ENCODE data around the gene NAXE. TPM values are rescaled to one million over a fixed set of nuclear protein-coding genes. Genes with fewer than 3 reads are reported as not detected.

The NAXE gene
- total RNA-seq, 1 donor from 2014 or later, result 102 TPM

DNA sequence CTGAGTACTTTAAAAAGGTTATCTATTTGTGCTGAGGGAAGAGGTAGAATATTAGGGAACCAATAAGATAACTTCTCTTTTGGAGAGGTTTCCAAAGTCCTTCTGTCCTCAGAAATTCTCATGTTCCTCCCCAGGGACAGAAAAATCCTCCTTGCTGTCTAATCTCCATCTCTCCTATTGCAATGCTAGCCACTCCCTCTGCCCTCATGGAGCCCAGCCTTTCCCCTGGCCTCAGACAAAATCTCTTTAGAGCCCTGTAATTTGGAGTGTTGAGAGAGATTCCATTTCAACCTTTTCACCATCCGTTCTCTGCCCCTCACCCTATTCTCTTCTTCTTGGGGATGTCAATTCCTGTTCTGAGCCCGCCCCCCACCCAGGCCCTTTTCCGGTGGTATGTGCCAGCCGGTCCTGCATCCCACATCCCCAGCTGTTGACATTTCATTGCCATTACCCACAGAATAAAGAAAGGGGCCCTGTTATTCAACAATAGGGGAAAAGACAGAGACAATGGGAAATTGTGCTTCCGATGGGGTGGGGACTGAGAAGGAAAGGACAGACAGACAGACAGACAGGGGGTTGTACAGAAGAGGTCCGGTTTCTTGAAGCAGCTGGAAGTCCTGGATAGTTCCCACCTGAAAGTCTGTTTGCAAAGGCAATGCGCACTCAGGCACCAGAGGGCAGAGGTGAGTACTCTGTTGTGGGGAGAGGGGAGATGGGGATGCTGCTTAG lies 27.4 kb downstream of the NAXE start, which contains the start of gene HAPLN2:
HAPLN2 (plus strand) TSS at position 563 of the 729 bp plus-strand sequence. CDS start 4,076 bp downstream, outside the sequence.
- intact Hi-C loops (cut with micrococcal nuclease), result no loop called here
- H3K36me3 ChIP-seq, result no peaks in the 10 kb centered on the region
- no peak within 1 kb of the TSS for H3K4me3 ChIP-seq
- H3K27ac ChIP-seq (replicated peaks), result peak within 1 kb of the TSS; percentile 27
- TF ChIP-seq, protein P1, sequence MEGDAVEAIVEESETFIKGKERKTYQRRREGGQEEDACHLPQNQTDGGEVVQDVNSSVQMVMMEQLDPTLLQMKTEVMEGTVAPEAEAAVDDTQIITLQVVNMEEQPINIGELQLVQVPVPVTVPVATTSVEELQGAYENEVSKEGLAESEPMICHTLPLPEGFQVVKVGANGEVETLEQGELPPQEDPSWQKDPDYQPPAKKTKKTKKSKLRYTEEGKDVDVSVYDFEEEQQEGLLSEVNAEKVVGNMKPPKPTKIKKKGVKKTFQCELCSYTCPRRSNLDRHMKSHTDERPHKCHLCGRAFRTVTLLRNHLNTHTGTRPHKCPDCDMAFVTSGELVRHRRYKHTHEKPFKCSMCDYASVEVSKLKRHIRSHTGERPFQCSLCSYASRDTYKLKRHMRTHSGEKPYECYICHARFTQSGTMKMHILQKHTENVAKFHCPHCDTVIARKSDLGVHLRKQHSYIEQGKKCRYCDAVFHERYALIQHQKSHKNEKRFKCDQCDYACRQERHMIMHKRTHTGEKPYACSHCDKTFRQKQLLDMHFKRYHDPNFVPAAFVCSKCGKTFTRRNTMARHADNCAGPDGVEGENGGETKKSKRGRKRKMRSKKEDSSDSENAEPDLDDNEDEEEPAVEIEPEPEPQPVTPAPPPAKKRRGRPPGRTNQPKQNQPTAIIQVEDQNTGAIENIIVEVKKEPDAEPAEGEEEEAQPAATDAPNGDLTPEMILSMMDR (IDR thresholded peaks at IDR 0.05; ENCODE audit: borderline replicate concordance), result peak; percentile 44
- H3K9me3 ChIP-seq (replicated peaks), result no peaks in the 10 kb centered on the region
- peaks cover 19% of the 10 kb centered on the region for H3K27me3 ChIP-seq (ENCODE audit: low read depth)
- H3K4me1 ChIP-seq, result peaks cover 37% of the 10 kb centered on the region
- DNase-seq, result no peak

GRCh38 chr1:156619582-156619955 lies 28.0 kb downstream of the NAXE start:
- intact Hi-C loops (cut with micrococcal nuclease), result no loop called here

GRCh38 chr1:156622581-156623297 lies 31.2 kb downstream of the NAXE start:
- intact Hi-C loops (cut with micrococcal nuclease), result no loop called here
- DNase-seq, result no peak
- H3K4me3 ChIP-seq, result no peak overlapping the region
- H3K9me3 ChIP-seq (replicated peaks), result no peaks in the 10 kb centered on the region
- H3K27ac ChIP-seq (replicated peaks), result no peak overlapping the region
- no peaks in the 10 kb centered on the region for H3K36me3 ChIP-seq
- peaks cover 35% of the 10 kb centered on the region for H3K4me1 ChIP-seq
- TF ChIP-seq, protein P1 (IDR thresholded peaks at IDR 0.05; ENCODE audit: borderline replicate concordance), result no peak
- peaks cover 56% of the 10 kb centered on the region for H3K27me3 ChIP-seq (ENCODE audit: low read depth)

More at GRCh38 chr1:156619582-156619955, 28.0 kb downstream of the NAXE start:
- Histone ChIP-seq H3K4me1 (peaks cover 39% of the 10 kb centered on the region), H3K4me3 (no peak overlapping the region), H3K9me3 (replicated peaks) (no peaks in the 10 kb centered on the region), H3K27ac (replicated peaks) (peak overlapping the region; percentile 27), H3K27me3 (ENCODE audit: low read depth) (peaks cover 24% of the 10 kb centered on the region), H3K36me3 (no peaks in the 10 kb centered on the region)
- DNase-seq, result no peak
- TF ChIP-seq, protein P1 (IDR thresholded peaks at IDR 0.05; ENCODE audit: borderline replicate concordance), result no peak

GRCh38 chr1:156623946-156624813 lies 32.6 kb downstream of the NAXE start:
- Histone ChIP-seq H3K36me3 (no peaks in the 10 kb centered on the region), H3K9me3 (replicated peaks) (no peaks in the 10 kb centered on the region), H3K27me3 (ENCODE audit: low read depth) (peaks cover 69% of the 10 kb centered on the region), H3K4me3 (peak overlapping the region; percentile 63), H3K4me1 (peaks cover 35% of the 10 kb centered on the region), H3K27ac (replicated peaks) (peak overlapping the region; percentile 79)
- TF ChIP-seq, protein P1 (IDR thresholded peaks at IDR 0.05; ENCODE audit: borderline replicate concordance), result peak; percentile 48
- intact Hi-C loops (cut with micrococcal nuclease), result no loop called here
- DNase-seq, result peak; percentile 60

DNA sequence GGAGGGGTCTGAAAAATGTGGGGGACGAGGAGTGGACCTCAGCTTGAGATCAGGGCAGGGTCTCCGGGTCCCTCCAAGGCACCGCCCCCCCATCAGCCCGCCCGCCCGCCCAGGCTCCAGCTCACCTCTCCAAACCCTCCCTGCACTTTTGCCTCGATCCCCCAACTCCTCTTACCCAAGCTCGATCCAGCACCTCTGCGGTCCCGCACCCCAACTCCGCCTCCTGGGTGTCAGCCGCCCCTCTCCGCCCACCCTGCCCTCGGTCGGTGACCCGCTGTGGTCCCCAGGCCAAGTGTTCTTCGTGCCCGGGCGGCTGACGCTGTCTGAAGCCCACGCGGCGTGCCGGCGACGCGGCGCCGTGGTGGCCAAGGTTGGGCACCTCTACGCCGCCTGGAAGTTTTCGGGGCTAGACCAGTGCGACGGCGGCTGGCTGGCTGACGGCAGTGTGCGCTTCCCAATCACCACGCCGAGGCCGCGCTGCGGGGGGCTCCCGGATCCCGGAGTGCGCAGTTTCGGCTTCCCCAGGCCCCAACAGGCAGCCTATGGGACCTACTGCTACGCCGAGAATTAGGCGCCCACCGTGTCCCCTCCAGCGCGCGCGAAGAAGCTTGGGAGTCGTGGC lies 33.3 kb downstream of the NAXE start:
- no peak for DNase-seq
- Histone ChIP-seq H3K27ac (replicated peaks) (peak overlapping the region; percentile 79), H3K27me3 (ENCODE audit: low read depth) (peaks cover 76% of the 10 kb centered on the region), H3K4me1 (peaks cover 35% of the 10 kb centered on the region), H3K36me3 (no peaks in the 10 kb centered on the region), H3K4me3 (peak overlapping the region; percentile 63), H3K9me3 (replicated peaks) (no peaks in the 10 kb centered on the region)
- TF ChIP-seq, protein P1 (IDR thresholded peaks at IDR 0.05; ENCODE audit: borderline replicate concordance), result no peak
- intact Hi-C loops (cut with micrococcal nuclease), result no loop called here

Measured in left ventricle myocardium inferior (tissue), 1 donor.